ENCODE measurements around the gene RPUSD4. TPM values are rescaled to one million over a fixed set of nuclear protein-coding genes. Genes with fewer than 3 reads are reported as not detected.

RPUSD4 gene
- total RNA-seq, 2 donors from 2014 or later, result 25.4 to 41.2 TPM

DNA sequence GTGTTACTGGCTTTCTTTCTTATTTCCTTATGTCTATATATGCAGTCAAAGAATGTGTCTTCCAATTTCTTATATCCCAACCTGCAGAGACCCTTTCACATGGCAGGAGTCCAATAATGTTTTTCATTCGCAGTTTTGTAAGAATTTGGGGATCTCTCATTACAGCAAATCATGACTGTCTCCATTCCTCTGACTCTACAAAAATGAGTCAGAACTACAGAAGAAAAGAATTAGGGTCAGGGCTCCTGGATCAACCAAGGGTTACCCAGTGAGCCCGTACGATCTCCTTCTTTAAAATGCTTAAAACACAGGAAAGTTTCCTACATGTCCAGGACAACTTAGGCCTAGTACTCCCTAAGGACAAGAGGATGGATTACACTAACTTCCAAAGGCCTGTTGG, 42.2 kb downstream of the RPUSD4 start:
- 81 to 90% methylated on average over 3 of the region's 3 CpGs for WGBS, 2 donors
- H3K4me3 ChIP-seq, result no peak overlapping the region
- TF ChIP-seq, protein P1, sequence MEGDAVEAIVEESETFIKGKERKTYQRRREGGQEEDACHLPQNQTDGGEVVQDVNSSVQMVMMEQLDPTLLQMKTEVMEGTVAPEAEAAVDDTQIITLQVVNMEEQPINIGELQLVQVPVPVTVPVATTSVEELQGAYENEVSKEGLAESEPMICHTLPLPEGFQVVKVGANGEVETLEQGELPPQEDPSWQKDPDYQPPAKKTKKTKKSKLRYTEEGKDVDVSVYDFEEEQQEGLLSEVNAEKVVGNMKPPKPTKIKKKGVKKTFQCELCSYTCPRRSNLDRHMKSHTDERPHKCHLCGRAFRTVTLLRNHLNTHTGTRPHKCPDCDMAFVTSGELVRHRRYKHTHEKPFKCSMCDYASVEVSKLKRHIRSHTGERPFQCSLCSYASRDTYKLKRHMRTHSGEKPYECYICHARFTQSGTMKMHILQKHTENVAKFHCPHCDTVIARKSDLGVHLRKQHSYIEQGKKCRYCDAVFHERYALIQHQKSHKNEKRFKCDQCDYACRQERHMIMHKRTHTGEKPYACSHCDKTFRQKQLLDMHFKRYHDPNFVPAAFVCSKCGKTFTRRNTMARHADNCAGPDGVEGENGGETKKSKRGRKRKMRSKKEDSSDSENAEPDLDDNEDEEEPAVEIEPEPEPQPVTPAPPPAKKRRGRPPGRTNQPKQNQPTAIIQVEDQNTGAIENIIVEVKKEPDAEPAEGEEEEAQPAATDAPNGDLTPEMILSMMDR (IDR thresholded peaks at IDR 0.05), result no peak
- TF ChIP-seq POLR2A (IDR thresholded peaks at IDR 0.05), result no peak
- no peaks in the 10 kb centered on the region for H3K36me3 ChIP-seq (replicated peaks in 1 of 2; ENCODE audit: insufficient read depth in 1 of 2, low read depth in 2 of 2)
- no peak for DNase-seq
- H3K4me1 ChIP-seq, result no peaks in the 10 kb centered on the region
- H3K9me3 ChIP-seq, result no peaks in the 10 kb centered on the region
- ATAC-seq, result no peak
- intact Hi-C loops (cut with DNase I), result no loop called here
- no peaks in the 10 kb centered on the region for H3K27me3 ChIP-seq
- no peak overlapping the region for H3K27ac ChIP-seq

DNA sequence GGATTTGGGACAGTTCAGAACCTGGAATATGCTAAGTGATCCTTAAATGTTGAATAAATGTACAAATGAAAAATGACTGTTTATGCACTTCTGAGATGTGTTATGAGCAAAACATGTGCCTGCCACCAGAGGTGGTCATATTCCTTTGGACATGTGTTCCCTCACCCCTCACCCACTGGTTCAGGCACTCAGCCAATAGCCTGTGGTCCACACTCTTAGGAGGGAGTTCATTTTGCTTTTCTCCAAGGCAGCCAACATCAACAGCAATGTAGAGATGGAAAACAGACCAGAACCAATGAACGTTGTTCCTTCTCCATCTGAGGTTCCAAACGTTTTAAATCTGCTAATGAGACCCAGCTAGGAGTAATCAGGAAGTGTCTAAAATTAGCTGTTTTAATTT, 44.0 kb downstream of the RPUSD4 start:
- no peak overlapping the region for H3K27ac ChIP-seq
- no peaks in the 10 kb centered on the region for H3K9me3 ChIP-seq
- no peaks in the 10 kb centered on the region for H3K4me1 ChIP-seq
- WGBS, 2 donors, result 29 to 36% methylated on average over 2 of the region's 2 CpGs
- H3K4me3 ChIP-seq, result no peak overlapping the region
- no peaks in the 10 kb centered on the region for H3K27me3 ChIP-seq
- ATAC-seq (no peak), DNase-seq (no peak)
- TF ChIP-seq, protein P1 (IDR thresholded peaks at IDR 0.05), result no peak
- TF ChIP-seq POLR2A (IDR thresholded peaks at IDR 0.05), result no peak
- intact Hi-C loops (cut with DNase I), result no loop called here
- H3K36me3 ChIP-seq (replicated peaks in 1 of 2; ENCODE audit: insufficient read depth in 1 of 2, low read depth in 2 of 2), result no peaks in the 10 kb centered on the region

DNA sequence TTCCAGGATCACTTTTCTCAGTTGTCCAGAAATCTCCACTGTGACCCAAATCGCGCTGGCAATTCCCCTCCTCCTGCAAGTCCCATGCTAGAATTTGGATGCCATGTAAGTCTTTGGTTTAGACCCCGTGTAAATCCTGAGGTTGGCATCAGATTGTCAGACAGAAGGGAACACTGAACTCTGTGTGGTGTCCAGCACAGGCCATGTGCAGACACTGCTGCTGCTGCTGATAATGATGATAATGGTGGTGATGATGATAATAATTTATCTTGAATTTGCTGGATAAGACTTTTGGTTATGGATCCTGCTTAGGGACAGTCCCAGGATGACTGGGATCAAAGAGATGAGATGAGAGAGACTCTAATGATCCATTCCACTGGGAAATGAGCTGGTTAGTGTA, 45.0 kb downstream of the RPUSD4 start:
- intact Hi-C loops (cut with DNase I), result no loop called here

DNA sequence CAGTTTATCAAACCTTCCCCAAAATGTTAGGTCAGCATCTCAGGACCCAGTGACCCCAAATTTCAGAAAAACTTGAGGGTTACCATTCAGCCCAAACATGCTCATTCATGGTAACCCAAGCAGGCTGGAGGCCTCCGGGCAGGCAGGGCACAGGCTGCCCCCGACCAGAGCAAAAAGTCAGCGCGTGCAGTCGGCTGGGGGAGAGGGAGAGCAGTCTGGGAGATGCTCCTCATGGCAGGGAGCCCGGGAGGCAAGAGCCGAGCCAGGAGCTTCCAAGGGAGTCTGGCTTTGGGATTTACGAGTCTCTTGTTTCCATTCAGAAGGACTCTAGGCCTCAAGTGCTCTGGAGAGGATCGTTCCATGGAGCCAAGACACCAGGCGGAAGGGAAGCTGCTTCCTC, 45.7 kb downstream of the RPUSD4 start:
- no peaks in the 10 kb centered on the region for H3K4me1 ChIP-seq
- ATAC-seq, result no peak
- no peaks in the 10 kb centered on the region for H3K27me3 ChIP-seq
- no peaks in the 10 kb centered on the region for H3K9me3 ChIP-seq
- intact Hi-C loops (cut with DNase I), result no loop called here
- WGBS, 2 donors, result 78 to 83% methylated on average over 3 to 10 of the region's 10 CpGs
- no peak overlapping the region for H3K27ac ChIP-seq
- H3K4me3 ChIP-seq, result no peak overlapping the region
- no peak for TF ChIP-seq POLR2A (IDR thresholded peaks at IDR 0.05)
- TF ChIP-seq, protein P1 (IDR thresholded peaks at IDR 0.05), result no peak
- no peak for DNase-seq
- no peaks in the 10 kb centered on the region for H3K36me3 ChIP-seq (replicated peaks in 1 of 2; ENCODE audit: insufficient read depth in 1 of 2, low read depth in 2 of 2)

More for the DNA sequence above, 45.0 kb downstream of the RPUSD4 start:
- TF ChIP-seq, protein P1 (IDR thresholded peaks at IDR 0.05), result no peak
- no peak for TF ChIP-seq POLR2A (IDR thresholded peaks at IDR 0.05)
- DNase-seq (no peak), ATAC-seq (no peak)
- 83 to 86% methylated on average over 3 of the region's 3 CpGs for WGBS, 2 donors
- no peak overlapping the region for H3K4me3 ChIP-seq
- no peaks in the 10 kb centered on the region for H3K4me1 ChIP-seq
- no peak overlapping the region for H3K27ac ChIP-seq
- no peaks in the 10 kb centered on the region for H3K36me3 ChIP-seq (replicated peaks in 1 of 2; ENCODE audit: insufficient read depth in 1 of 2, low read depth in 2 of 2)
- no peaks in the 10 kb centered on the region for H3K27me3 ChIP-seq
- H3K9me3 ChIP-seq, result no peaks in the 10 kb centered on the region

DNA sequence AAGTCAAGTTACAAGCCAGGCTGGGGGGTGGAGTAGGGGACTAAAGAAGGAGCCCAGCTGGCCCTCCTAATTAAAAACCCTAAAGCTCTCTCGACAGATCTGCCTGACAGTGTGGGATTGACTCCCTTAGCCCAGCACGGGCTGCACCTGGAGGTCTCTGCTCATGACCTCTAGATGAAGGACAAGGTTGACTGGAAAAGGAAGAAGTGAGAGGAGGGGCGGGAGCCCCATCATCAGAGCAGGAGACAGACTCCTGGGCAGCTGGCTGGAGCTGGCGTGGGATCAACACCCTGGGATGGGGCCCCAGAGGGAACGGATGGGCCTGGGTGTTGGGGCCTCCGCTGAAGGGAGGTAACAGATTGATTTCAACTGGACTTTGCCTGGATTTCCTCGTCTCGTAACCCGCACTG, 46.1 kb downstream of the RPUSD4 start:
- intact Hi-C loops (cut with DNase I), result no loop called here
- H3K9me3 ChIP-seq, result no peaks in the 10 kb centered on the region
- no peaks in the 10 kb centered on the region for H3K27me3 ChIP-seq
- DNase-seq (no peak), ATAC-seq (no peak)
- H3K27ac ChIP-seq, result no peak overlapping the region
- H3K36me3 ChIP-seq (replicated peaks in 1 of 2; ENCODE audit: insufficient read depth in 1 of 2, low read depth in 2 of 2), result no peaks in the 10 kb centered on the region
- H3K4me3 ChIP-seq, result no peak overlapping the region
- no peaks in the 10 kb centered on the region for H3K4me1 ChIP-seq
- TF ChIP-seq, protein P1 (IDR thresholded peaks at IDR 0.05), result no peak
- TF ChIP-seq POLR2A (IDR thresholded peaks at IDR 0.05), result no peak
- 81 to 91% methylated on average over 6 to 9 of the region's 9 CpGs for WGBS, 2 donors
